NCI-H748 treated with DMSO at 0.1 percent for 48 hours (cell line): ENCODE data around the gene DEPDC1B.
"Not testable (repeated sequence)": the region's sequence is repeated elsewhere in the genome, so short reads cannot be mapped to it uniquely, and the experiment has no call there.

Experiments
- DNase-seq: peaks from one replicate; lab custom pipeline; 2025; lab: John Stamatoyannopoulos, UW

DEPDC1B gene

GRCh38 chr5:60699288-60699608 lies 718 bp downstream of the DEPDC1B start:
- no peak for DNase-seq

DNA sequence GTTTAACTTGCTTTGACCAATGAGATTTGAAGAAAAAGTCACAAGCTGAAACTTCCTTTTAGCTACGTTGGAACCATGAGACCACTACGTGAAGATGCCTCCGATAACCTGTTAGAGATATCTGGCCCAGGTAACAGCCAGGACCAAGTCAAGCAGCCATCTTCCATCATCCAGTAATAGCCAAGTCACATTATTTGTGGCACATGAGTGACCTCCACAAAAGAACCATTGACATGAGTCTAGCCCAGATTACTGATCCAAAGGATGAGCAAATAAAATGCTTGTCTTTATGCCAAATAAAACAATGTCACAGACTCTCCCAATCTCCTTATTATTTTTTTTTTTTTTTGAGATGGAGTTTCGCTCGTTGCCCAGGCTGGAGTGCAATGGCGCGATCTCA lies 1.6 kb downstream of the DEPDC1B start:
- DNase-seq, result no peak

DNA sequence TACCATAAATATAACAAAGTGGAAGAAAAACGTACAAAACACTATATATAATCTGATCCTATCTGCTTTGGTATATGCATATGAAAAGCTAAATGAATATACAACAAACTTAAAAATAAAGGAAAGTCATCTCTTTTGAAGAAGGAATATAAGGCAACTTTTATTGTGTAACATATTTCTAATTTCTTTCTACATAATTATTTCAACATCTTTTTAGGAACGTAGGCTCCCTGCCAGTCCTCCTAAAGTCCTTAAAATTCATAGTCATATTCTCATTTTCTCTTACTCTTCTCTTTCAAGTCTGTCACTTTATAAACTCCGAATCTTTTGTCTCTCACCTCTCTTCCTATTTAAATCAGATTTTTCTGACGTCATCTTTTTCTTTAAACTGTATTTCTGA lies 9.6 kb downstream of the DEPDC1B start:
- no peak for DNase-seq

DNA sequence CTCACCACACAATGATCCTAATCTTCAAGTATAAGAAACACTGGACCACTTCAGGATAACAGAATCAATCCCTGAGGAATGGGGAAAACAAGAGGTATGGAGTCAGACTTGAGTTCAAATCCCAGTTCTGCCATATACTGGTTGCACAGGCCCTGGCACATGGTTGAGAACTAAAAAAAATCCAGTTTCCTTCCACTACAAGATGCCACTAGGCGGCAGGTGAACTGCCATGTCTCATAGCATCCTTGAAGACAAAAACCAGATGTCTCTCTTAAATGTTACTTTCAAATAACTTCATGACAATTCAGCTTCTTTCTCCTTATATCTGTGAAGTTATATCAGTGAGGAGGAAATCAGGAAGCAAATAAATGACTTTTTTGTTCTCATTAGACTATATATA lies 11.0 kb downstream of the DEPDC1B start:
- DNase-seq, result no peak

GRCh38 chr5:60687927-60688720 lies 11.8 kb downstream of the DEPDC1B start:
- no peak for DNase-seq

GRCh38 chr5:60686157-60686556 lies 13.8 kb downstream of the DEPDC1B start:
- no peak for DNase-seq

DNA sequence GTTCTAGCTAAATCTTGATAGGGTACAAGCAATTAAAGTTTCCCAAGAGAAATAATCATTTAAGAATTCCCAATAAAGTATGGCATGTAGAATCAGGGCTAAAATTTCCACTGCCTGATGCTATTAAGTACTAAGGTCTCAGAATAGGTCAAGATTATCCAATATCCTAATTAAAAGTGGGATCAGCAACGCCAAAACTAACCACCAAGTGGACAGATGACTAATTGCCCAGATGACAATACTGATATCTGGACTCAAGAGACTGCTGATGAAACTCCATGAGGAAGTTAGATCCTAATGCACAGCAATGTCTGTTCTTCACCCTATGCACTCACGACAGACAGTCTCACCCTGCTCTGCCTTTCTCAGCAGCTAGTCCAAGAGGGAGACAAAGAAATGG lies 14.3 kb downstream of the DEPDC1B start:
- no peak for DNase-seq

DNA sequence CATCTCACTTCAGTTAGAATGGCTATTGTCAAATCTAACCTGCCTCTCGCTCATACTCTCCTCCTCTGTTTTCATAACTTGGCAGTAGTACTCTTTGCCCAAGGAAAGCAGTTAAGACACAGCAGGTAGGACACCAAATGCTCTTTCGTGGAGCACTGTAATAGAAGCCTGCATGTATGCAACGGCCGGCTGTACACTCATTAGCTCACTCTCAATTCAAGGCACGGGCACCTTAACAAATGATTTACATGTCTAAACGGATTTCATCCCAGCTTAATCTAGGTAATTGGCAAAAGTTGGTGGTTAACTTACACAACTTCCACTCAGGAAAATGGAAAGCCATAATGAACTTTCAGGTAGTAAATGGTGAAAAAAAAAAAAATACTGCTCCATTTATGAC lies 14.9 kb downstream of the DEPDC1B start:
- DNase-seq, result no peak

DNA sequence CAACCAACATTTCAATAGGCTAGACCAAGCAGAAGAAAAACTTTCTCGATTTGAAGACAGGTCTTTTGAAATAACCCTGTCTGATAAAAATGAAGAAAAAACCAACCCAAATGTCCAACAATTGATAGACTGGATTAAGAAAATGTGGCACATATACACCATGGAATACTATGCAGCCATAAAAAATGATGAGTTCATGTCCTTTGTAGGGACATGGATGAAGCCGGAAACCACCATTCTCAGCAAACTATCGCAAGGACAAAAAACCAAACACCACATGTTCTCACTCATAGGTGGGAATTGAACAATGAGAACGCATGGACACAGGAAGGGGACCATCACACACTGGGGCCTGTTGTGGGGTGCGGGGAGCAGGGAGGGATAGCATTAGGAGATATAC lies 18.0 kb downstream of the DEPDC1B start:
- DNase-seq, result not testable (repeated sequence)

- no peak for DNase-seq
Observed at GRCh38 chr5:60679816-60680215, 20.1 kb downstream of the DEPDC1B start.

- peak; percentile 27 for DNase-seq
Observed at GRCh38 chr5:60677850-60678664, 21.9 kb downstream of the DEPDC1B start.

- DNase-seq, result no peak
Observed at GRCh38 chr5:60675286-60675685, 24.7 kb downstream of the DEPDC1B start.

GRCh38 chr5:60674251-60675069 lies 25.5 kb downstream of the DEPDC1B start:
- no peak for DNase-seq

DNA sequence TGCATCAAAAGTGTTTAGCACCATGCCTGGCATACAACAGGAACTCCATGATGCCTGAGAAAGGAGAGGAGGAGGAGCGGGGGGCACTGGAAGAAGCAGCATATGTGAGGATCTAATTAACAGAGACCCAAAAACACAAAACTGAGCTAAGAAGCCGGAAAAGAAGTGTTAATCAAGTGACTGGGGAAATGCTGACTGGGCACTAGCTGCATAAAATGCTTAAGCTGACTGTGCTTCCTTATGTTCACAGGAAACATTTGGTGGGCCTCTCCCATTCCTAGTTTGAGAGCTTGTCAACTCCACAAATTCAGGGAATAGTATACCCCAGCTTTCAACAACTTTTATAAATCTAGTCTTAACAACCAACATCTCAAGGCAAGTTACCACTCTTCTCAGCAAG lies 26.6 kb downstream of the DEPDC1B start:
- DNase-seq, result no peak

GRCh38 chr5:60672693-60673264 lies 27.2 kb downstream of the DEPDC1B start:
- DNase-seq, result no peak

- no peak for DNase-seq
Observed at GRCh38 chr5:60671899-60672692, 27.9 kb downstream of the DEPDC1B start.

DNA sequence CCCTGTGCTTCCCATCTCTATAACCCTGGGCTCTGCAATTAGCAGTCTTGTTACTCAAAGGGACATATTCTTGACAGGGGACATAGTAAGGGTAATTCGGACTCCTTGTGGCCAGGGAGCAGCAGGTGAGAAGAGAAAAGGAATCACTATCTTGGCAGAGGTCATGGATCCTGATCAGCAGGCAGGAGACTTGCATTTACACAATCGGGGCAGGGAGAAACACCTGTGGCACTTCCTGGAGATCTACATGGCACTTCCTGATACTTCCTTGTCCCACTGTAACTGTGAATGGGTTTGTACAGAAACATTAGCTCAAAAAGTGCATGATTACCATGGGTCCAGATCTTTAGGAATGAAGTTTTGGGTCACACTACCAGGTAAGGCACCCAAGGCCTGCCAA lies 29.2 kb downstream of the DEPDC1B start:
- no peak for DNase-seq

- DNase-seq, result peak; percentile 12
Observed at GRCh38 chr5:60668686-60669304, 31.2 kb downstream of the DEPDC1B start.

DNA sequence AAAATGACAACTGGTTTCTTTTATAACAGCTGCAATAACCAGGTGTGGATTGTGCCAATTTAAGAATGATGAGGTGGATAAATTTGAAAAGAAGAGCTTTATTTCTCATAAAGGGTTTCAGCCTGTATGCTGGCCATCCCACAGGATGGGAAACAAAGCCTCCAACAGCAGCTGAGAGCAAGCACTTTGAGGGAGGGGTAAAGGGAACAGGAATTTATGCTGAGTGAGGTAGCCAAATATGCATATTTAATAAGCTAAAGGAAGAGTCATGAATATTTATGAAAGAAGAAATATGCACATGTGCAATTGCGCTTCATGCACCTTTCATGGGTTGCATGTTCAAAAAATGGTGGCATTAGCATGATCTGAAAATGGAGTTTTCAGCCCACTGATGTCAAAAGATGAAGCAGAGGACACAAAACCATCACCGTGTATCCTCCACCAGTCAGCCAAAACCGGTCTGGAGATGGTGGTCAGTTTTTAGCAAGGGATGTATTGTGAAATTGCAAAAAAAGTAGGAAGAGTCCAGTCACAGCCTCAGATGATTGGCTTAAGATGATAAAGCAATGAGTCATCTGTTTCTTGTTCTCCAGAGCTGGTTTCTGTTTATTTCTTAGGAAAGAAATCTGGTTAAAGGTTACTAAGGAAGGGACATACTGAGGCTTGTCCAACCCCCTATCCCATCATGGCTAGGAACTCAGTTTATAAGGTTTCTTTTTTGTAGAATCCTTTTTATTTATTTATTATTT lies 47.9 kb downstream of the DEPDC1B start:
- DNase-seq, result no peak

DNA sequence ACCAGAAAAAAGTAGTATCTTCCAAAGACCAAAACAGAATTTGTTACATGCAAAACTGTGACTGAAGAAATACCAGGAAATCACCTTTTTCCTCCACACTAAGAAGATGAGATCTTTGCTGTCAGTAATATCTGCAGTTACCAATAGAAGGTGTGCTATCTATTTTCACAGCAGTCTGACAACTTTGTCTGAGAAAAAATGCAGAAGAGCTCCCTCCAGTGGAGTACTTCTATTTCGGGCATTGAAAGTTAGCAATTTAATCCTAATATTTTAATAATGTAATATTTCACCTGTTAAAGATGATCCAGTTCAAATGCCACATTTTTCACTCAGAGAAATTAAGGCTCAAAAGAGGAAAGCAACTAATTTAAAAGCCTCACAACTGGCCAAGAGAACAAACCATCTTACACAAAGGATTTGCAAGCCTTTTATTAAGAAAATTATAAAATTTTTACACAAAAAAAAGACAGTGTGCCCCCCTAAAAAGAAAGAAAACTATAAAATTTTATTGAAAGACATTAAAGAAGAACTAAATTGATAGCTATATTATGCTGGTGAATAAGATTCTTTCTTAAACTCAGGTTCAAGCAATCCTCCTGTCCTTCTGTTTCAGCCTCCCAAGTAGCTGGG lies 50.6 kb downstream of the DEPDC1B start:
- DNase-seq, result peak; percentile 5
